HG03175 (cell line): ENCODE data around the gene CDK14.
A peak's percentile ranks its signal among the peaks of the same experiment; 100 is the strongest.
"Not testable (repeated sequence)": the region's sequence is repeated elsewhere in the genome, so short reads cannot be mapped to it uniquely, and the experiment has no call there.

Experiments
- ATAC-seq: cut with Tn5 transposase; IDR thresholded peaks from one replicate; pipeline ENCODE4 v1.9.1; 2021; ENCODE audit warnings: mild to moderate bottlenecking, moderate library complexity; ENCODE audit not compliant: unreplicated experiment

Gene CDK14

GRCh38 chr7:90879924-90880323 is 283.8 kb downstream of the CDK14 start:
- ATAC-seq, result no peak

GRCh38 chr7:90886416-90886815 is 290.3 kb downstream of the CDK14 start:
- no peak for ATAC-seq

GRCh38 chr7:90889210-90889609 is 293.1 kb downstream of the CDK14 start:
- no peak for ATAC-seq

- no peak for ATAC-seq
These were observed 293.5 kb downstream of the CDK14 start for GRCh38 chr7:90889644-90890043.

- no peak for ATAC-seq
These were observed 295.4 kb downstream of the CDK14 start for GRCh38 chr7:90891529-90891928.

GRCh38 chr7:90892213-90892612 is 296.1 kb downstream of the CDK14 start:
- peak; percentile 64 for ATAC-seq

GRCh38 chr7:90894122-90894521 is 298.0 kb downstream of the CDK14 start:
- ATAC-seq, result no peak

GRCh38 chr7:90896458-90896857 is 300.3 kb downstream of the CDK14 start:
- no peak for ATAC-seq

- no peak for ATAC-seq
These were observed 301.9 kb downstream of the CDK14 start for GRCh38 chr7:90897961-90898469.

GRCh38 chr7:90900628-90901356 is 304.7 kb downstream of the CDK14 start:
- no peak for ATAC-seq

- no peak for ATAC-seq
These were observed 307.7 kb downstream of the CDK14 start for GRCh38 chr7:90903841-90904240.

- ATAC-seq, result no peak
These were observed 314.0 kb downstream of the CDK14 start for GRCh38 chr7:90910136-90910535.

- ATAC-seq, result no peak
These were observed 320.2 kb downstream of the CDK14 start for GRCh38 chr7:90916319-90916718.

GRCh38 chr7:90917539-90917938 is 321.4 kb downstream of the CDK14 start:
- ATAC-seq, result no peak

- ATAC-seq, result no peak
These were observed 322.2 kb downstream of the CDK14 start for GRCh38 chr7:90918303-90918702.

- ATAC-seq, result no peak
These were observed 323.7 kb downstream of the CDK14 start for GRCh38 chr7:90919816-90920215.

- ATAC-seq, result no peak
These were observed 324.2 kb downstream of the CDK14 start for GRCh38 chr7:90920336-90920735.

- no peak for ATAC-seq
These were observed 327.4 kb downstream of the CDK14 start for GRCh38 chr7:90923541-90923997.

- ATAC-seq, result not testable (repeated sequence)
These were observed 332.7 kb downstream of the CDK14 start for GRCh38 chr7:90928700-90929424.

- ATAC-seq, result peak; percentile 92
These were observed 336.1 kb downstream of the CDK14 start for GRCh38 chr7:90931986-90932916.

GRCh38 chr7:90933041-90933440 is 336.9 kb downstream of the CDK14 start:
- no peak for ATAC-seq
